PC-3 (cell line): ENCODE data around the gene CHKB.

Experiments
- CTCF ChIP-seq: fragments of 300-600 bp; sonication (generic); conservative IDR thresholded peaks from 2 replicates; pipeline ENCODE4 v1.5.1; 2017; ENCODE audit warnings: antibody characterized with exemption, low read depth, mild to moderate bottlenecking, low read length
- EZH2 ChIP-seq: fragments of 300-600 bp; sonication (generic); IDR thresholded peaks from one replicate; pipeline ENCODE4 v1.6.1; 2017; ENCODE audit warnings: antibody characterized with exemption, mild to moderate bottlenecking, low read length; ENCODE audit not compliant: unreplicated experiment
- EZH2phosphoT487 ChIP-seq: fragments of 300-600 bp; sonication (generic); IDR thresholded peaks from 2 replicates; pipeline ENCODE4 v1.6.1; 2018; ENCODE audit warnings: mild to moderate bottlenecking, antibody characterized with exemption, low read length, borderline replicate concordance

DNA sequence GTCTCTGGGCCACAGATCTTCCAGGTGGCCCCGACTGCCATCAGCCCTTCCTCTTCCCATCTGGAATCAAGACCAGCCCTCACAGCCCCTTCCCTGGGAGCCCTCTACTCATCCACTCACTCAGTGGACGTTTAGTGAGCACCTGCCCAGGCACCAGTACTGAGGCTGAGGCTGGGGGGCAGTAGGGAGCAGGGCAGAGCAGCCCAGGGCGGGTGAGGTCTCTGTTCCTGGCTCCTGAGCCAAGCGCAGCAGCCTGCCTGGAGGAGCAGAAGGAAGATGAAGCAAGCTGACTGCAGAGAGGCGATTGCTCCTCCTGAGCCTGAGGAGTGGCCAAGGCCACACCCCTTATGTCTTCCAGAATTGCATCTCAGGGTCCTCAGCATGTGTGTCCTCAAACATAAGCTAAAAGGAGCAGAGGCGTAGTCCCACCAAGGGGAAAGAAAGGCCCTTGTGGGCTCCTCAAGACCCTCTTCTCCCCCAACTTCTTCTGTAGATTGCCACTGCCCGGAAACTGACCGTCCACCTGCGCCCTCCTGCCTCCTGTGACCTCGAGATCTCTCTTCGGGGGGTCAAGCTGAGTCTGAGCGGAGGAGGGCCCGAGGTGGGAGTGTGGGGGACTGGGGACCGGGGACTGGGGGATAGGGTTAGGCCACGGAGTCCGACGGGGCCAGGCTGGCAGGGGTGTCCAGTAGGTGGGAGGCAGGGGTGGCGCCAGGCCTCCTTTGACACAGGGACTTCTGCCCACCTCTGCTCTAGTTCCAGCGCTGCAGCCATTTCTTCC, 23.7 kb upstream of the CHKB start:
- TF ChIP-seq CTCF (no peak), EZH2 (no peak), EZH2phosphoT487 (no peak)
